IPS-NIHi11 (cell line): ENCODE results near the gene UGT2B15.
"Not testable (repeated sequence)": the region's sequence is repeated elsewhere in the genome, so short reads cannot be mapped to it uniquely, and the experiment has no call there.

Experiments
- DNase-seq: peaks from one replicate; pipeline ENCODE4 v3.0.0; 2012; ENCODE audit warnings: mixed read lengths, low spot score

UGT2B15 gene

GRCh38 chr4:68655764-68656444, 14.5 kb downstream of the UGT2B15 start:
- DNase-seq = no peak

GRCh38 chr4:68654946-68655721, 15.3 kb downstream of the UGT2B15 start:
- DNase-seq = no peak

- no peak for DNase-seq
Measured at GRCh38 chr4:68651932-68652331, 18.5 kb downstream of the UGT2B15 start.

GRCh38 chr4:68630371-68630770, 40.1 kb downstream of the UGT2B15 start:
- DNase-seq = no peak

- not testable (repeated sequence) for DNase-seq
Measured at GRCh38 chr4:68622731-68623130, 47.7 kb downstream of the UGT2B15 start.

- no peak for DNase-seq
Measured at GRCh38 chr4:68617003-68617698, 53.3 kb downstream of the UGT2B15 start.

- no peak for DNase-seq
Measured at GRCh38 chr4:68615699-68616422, 54.6 kb downstream of the UGT2B15 start.

- DNase-seq = no peak
Measured at GRCh38 chr4:68613752-68614151, 56.7 kb downstream of the UGT2B15 start.

- no peak for DNase-seq
Measured at GRCh38 chr4:68606240-68606639, 64.2 kb downstream of the UGT2B15 start.

- DNase-seq = no peak
Measured at GRCh38 chr4:68599150-68599549, 71.3 kb downstream of the UGT2B15 start.

- DNase-seq = no peak
Measured at GRCh38 chr4:68597482-68597881, 73.0 kb downstream of the UGT2B15 start.
